GM19455 (cell line): Measurements from ENCODE around the gene FETUB.

ENCODE experiments used
- ATAC-seq: cut with Tn5 transposase; IDR thresholded peaks from one replicate; pipeline ENCODE4 v1.9.1; 2021; ENCODE audit not compliant: unreplicated experiment

FETUB gene

GRCh38 chr3:186612721-186613636 lies 27.2 kb upstream of the FETUB start, which contains the start of gene AHSG:
Gene AHSG, plus strand, starts transcription at chr3:186613060. Its CDS starts 82 bp downstream, at chr3:186613142.
- ATAC-seq, result no peak

- no peak for ATAC-seq
These were observed 26.4 kb upstream of the FETUB start for GRCh38 chr3:186613637-186614265.

GRCh38 chr3:186614266-186614596 lies 26.0 kb upstream of the FETUB start:
- no peak for ATAC-seq

- ATAC-seq, result no peak
These were observed 25.4 kb upstream of the FETUB start for GRCh38 chr3:186614597-186615483.

- no peak for ATAC-seq
These were observed 23.9 kb upstream of the FETUB start for GRCh38 chr3:186616299-186616617.

GRCh38 chr3:186617036-186617946 lies 22.9 kb upstream of the FETUB start:
- no peak for ATAC-seq

GRCh38 chr3:186618318-186618938 lies 21.8 kb upstream of the FETUB start:
- ATAC-seq, result no peak

- no peak for ATAC-seq
These were observed 20.4 kb upstream of the FETUB start for GRCh38 chr3:186619787-186620212.

GRCh38 chr3:186620213-186621092 lies 19.7 kb upstream of the FETUB start:
- no peak for ATAC-seq

GRCh38 chr3:186621894-186622650 lies 18.1 kb upstream of the FETUB start:
- ATAC-seq, result no peak

- no peak for ATAC-seq
These were observed 17.4 kb upstream of the FETUB start for GRCh38 chr3:186622651-186623310.

GRCh38 chr3:186624598-186624997 lies 15.6 kb upstream of the FETUB start:
- no peak for ATAC-seq

GRCh38 chr3:186625600-186626042 lies 14.6 kb upstream of the FETUB start:
- ATAC-seq, result no peak

- ATAC-seq, result no peak
These were observed 13.8 kb upstream of the FETUB start for GRCh38 chr3:186626254-186626847.

- ATAC-seq, result no peak
These were observed 12.3 kb upstream of the FETUB start for GRCh38 chr3:186627852-186628414.

- no peak for ATAC-seq
These were observed 11.4 kb upstream of the FETUB start for GRCh38 chr3:186628756-186629155.
